GM04503 (cell line): ENCODE data around the gene NKD2.
"Not testable (repeated sequence)": the region's sequence is repeated elsewhere in the genome, so short reads cannot be mapped to it uniquely, and the experiment has no call there.

ENCODE experiments used
- DNase-seq: peaks from one replicate; pipeline ENCODE4 v3.0.0-alpha.2; 2012; ENCODE audit warnings: low read depth

Gene NKD2

DNA sequence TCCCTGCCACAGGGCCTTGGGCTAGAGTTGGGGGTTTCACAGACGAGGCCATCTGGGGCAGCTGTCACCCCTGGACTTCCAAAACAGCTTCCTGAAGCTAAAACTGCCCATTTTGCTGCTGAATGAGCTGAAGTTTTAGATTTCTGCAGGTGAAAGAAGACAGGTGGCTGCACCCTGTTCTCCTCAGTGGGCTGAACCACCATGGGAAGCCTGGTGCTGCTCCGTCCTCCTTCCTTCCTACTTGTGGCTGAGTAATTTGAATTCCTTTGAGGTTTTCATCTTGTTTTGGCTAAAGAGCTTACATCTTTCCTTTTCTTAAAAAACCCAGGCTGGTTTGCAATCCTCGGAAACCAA is 5.3 kb downstream of the NKD2 start:
- no peak for DNase-seq

DNA sequence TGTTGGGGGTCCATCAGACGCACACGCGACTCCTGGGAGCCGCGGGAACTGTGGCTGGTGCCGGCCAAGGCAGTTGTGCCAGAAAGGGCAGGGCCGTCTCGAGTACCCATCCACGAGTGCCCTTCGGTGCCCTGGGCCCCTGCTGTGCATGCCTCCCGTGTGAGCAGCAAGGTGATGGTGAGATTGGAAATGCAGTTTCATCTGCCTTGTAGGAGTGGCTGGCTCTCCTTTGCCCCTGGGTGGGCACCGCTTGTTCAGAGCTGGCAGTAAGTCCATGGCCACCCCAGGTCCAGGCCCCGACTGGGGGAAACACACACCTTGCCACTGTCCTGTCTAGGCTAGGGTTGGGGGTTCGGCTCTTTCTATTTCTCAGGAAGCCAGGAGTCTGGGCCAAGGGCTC is 5.7 kb downstream of the NKD2 start:
- no peak for DNase-seq

DNA sequence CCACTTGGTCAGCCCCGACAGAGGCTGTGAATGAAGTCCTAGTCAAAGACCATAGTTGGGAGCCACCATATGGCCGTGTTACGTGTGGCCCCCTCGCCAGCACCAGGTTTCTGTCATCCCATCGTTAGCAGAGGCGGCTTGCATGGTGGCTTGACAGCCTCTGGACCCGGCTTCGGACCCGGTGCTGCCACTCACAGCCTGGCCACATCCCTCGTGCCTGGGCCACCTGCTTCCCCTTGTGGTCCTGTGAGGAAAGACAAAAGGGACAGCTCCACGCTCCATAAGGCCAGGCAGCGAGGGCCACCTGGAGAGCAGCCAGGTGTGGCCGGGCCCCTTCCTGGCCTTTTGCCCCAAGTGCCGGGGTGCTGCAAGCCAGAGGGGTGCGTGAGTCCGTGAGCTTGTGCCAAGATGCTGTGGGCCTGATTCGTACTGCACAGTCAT is 6.2 kb downstream of the NKD2 start:
- DNase-seq = no peak

DNA sequence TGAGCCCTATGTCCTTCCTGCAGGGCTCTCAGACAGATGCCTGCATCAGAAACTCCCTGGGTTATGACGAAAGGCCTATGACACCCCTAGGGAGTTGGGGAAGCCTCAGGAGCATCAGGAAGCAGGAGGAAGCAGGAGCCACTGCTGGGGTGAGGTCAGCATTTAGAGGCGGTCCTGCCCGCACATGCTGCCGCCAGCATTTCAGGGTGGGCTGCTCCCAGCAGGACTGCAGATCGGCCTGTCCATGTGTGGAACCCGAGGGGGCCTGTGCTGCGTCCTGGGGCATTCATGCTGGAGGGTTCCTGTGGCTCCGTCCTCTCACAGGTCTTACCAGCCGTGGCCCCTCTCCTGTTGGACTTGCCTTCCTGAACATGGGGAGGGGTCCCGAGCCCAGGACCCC is 6.9 kb downstream of the NKD2 start:
- no peak for DNase-seq

DNA sequence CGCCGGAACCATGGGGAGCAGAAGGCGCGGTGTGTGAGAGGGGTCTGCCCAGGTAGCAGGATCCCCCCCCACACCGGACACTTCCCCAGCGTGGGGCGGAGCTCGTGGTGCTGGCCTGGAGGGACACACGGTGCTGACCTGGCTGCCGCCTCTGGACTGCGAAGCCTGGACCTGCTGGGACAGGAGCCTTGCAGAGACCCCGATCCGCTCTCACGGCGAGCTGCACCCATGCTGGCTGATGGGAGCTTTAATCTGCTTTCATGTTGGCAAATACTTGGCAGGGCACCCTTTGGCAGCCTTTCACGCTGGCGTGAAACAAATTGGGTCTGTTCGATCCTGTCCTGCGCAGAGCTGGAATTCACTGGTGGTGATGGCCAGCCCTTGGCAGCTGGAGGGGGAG is 7.4 kb downstream of the NKD2 start:
- no peak for DNase-seq

DNA sequence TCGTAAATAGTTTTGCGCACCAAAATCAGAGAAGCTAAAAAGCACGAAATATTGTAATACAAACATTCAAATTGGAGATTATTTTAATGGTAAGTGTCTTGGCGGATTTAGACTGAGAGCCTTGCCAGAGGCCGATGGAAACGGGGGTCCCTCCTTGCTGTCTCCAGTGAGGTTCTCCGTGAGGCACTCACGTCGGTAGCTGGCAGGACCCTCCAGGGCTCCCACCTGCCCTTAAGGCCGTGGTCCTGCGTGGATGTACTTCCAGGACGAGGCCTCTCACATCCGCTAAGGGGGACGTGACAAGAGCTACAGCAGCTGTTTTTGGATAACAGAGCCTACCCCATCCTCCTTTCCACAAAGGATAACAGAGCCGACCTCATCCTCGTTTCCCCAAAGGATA is 7.9 kb downstream of the NKD2 start:
- no peak for DNase-seq

DNA sequence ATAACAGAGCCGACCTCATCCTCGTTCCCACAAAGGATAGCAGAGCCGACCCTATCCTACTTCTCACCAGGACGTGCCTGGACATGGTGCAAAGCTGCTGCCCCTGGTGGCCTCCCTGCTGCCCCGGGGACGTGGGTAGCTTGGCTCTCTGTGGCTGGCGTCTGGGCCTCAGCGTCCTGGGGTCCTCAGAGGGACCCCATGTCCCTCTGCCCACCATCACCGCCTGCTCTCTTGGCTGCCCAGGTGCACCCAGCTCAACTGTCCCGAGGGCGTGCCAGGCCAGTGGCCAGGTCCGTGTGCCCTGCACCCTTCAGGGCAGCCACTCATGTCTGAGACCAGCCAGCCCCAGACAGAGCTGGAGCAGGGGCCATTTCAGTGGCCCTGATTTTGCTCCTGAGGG is 8.5 kb downstream of the NKD2 start:
- no peak for DNase-seq

DNA sequence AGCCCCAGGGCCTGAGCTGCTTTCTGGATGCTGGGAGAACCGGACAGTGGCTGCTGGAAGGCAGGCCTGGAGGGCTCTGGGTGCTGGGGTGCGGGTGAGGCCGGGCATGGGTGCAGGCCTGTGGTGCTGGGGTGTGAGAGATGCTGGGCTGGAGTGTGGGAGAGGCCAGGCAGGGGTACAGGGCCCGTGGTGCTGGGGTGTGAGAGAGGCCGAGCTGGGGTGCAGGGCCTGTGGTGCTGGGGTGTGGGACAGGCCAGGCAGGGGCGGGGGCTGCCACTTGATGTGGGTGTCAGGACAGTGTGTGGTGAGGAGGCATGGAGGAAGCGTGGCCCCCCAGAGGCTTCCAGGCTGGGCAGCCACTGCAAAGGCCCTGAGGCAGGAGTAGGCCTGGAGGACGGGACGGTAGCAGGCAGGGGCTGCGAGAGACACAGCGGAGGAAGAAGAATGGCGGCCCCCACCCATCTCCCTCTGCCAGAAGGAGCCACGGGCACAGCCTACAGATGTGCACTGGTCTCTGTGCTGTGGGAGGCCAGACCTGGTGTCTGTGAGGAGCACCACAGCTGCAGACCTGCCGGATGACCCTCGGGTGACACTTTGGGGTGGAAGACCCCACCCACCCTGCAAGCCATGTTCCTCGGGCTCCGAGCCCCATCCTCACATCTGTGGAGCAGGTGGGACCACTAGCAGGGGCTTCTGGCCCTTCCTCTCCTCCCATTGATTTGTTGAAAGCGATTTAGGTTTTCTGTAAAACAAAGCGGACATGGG is 9.3 kb downstream of the NKD2 start:
- no peak for DNase-seq

DNA sequence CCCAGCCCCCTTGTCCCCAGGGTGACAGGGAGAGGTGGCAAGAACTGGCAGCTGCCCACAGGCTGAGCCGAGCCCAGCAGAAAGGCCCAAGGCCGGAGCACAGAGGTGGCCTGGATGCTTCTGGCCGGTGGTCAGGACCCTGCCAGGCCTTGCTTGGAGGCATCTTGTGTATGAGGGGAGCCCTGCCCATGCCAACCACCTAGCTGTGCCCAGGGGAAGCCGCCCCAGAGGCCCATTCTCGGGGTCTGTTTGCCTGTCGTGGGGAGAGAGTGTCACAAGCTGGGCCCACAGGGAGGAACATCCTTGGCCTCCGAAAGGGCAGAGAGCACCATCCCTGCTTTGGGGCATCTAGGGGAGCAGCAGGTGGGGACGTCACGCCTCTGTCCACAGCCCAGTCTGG is 10.0 kb downstream of the NKD2 start:
- no peak for DNase-seq

DNA sequence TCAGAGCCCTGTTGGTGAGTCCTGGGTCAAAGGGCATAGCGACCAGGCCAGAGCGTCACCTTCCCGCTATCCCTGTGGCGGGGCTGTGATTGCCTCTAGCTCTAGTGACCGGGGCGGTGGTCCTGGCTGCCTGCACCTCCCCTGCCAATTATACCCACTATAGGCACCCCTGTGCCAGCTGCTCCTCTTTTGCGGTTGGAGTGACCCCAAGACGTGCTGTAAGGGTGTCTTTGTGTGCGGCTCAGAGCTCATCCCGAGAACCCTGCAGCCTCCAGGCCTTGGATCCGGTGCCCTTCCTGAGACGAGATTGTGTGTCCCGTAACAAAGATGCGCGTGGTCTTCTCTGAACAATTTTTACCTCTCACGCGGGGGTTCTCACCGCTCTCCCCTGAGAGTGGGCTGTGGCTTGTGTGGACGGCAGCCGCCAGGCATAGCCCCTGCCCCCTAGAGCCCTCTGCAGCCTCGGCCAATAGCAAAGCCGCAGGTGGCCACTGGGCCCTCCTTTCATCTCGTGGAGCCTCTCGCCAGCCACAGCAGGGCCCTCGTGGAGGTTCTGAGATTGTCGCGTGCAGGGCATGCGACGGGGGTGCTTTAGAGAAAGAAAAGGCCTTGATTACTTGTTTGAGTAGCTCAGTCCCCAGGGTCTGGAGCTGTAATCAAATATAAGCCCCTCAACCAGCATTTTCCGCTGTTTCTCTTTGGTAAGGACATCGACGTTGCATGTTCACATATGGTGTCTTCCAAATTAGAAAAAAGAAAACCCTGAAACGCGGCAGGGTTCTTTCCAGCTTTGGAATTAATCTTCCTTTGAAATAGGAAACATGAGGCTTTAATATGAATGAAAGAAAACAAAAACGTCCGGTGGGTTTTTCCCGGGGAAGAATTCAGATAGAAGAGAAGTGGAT is 10.7 kb downstream of the NKD2 start:
- DNase-seq = no peak

DNA sequence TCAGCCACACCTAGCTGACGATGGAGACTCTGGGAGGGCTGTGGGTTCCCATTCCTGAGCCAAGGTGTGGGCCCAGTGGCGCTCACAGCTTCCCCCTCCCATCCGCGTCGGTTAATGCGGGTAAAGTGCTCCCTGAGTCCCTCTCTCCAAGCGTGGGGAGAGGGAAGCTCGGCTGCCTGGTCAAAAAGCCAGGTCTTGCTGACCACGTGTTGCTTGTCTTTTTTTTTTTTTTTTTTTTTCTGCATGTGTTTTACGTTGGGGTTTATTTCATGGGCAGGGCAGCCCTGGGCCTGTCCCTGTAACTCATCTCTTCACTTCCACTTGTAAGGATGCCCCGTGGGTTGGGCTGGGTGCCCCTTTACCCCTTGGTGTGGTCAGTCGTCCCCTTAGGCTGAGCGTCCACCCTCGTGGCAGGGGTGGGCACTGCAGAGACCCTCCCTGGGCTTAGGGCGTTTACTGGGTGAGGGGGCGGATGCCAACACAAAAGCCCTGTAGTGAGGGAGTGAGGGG is 11.9 kb downstream of the NKD2 start:
- DNase-seq = no peak

DNA sequence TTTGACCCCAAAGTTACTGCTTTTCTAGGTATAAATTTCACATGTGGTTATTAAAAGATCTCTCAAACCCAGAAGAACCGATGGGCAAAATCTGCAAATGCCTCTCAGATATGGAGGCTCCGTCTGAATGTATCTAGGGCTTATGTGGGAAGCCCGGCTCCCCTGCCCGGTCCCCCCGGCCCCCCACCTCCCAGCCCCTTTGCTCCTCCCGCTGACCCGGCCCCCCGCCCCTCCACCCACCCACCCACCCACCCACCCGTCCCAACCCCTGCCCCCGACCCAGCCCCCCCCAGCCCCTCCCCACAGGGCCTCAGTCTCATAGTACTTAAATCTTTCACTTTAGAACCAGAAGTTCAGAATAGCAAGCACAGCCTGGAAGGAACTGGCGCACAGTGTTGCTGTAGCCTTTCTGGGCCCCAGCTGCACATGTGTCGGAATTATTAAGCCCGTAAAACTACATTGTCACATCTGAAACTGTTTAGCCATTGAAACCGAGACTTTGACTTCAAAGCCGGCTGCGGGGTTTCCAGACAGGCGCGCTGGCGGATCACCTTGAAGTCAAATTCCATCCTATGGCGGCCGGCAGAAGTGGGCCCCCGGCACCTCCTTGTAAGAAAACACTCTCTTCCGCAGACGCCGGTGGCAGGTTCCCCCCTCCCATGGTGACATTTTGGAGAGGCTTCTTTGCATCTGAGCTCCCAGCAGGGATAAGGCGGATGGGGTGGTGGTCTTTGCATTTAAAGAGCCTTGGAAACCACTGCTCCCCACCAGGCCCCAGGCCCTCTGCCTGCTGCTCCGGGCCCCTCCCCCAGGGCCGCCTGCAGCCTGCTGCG is 12.8 kb downstream of the NKD2 start:
- no peak for DNase-seq

DNA sequence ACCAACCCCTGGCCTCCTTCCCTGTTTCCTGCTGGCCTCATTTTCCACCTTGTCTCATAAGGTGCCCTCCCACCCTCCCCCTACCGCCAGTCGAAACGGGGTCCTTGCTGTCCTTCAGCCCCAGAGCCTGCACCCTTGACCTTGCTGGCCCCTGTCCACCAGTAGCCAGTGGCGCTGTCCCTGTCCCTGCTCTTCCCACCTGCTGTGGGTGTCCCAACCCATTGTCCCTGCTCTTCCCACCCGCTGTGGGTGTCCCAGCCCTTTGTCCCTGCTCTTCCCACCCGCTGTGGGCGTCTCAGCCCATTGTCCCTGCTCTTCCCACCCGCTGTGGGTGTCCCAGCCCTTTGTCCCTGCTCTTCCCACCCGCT is 13.4 kb downstream of the NKD2 start:
- DNase-seq = not testable (repeated sequence)

DNA sequence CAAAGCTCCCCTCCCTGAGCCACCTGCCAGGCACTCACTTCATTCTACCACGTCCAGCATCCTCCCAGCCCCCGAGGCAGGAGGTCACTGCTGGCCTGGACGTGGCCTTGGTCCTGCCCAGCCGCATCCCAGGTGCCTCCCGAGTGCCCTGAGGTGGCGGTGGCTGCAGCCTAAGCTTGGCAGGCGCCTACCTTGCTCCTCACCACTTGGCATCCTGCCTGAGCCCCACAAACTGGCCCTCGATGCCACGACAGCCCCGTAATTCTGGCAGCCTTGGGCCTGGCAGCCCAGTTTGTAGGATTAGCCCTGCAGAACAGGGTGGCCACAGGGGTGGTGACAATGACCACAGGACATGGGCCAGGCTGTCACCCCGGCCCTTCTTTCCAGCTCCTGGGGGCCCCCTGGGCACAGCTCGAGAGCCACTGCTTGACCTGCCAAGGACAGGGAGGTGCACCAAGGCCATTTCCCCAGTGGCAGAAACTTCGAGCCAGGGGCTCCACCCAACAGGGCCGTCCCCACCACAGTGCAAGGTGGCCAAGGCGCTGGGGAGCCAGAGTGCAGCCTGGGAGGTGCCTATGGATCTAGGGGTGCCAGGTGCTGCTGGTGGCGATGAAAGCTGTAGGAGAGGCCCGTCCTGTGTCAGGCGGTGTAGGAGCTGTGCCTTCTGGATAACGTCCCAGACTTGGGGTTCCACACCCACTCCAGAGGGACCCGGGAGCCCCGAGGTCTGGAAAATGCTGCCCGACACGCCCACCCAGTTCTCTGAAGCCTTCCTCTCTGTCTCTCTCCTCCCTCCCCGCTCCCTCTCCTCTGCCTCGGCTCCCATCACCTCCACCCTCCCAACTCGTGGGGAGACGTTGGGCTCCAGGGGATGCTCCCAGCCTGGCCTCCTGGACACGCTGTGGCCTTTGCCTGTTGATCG is 18.4 kb downstream of the NKD2 start:
- no peak for DNase-seq

DNA sequence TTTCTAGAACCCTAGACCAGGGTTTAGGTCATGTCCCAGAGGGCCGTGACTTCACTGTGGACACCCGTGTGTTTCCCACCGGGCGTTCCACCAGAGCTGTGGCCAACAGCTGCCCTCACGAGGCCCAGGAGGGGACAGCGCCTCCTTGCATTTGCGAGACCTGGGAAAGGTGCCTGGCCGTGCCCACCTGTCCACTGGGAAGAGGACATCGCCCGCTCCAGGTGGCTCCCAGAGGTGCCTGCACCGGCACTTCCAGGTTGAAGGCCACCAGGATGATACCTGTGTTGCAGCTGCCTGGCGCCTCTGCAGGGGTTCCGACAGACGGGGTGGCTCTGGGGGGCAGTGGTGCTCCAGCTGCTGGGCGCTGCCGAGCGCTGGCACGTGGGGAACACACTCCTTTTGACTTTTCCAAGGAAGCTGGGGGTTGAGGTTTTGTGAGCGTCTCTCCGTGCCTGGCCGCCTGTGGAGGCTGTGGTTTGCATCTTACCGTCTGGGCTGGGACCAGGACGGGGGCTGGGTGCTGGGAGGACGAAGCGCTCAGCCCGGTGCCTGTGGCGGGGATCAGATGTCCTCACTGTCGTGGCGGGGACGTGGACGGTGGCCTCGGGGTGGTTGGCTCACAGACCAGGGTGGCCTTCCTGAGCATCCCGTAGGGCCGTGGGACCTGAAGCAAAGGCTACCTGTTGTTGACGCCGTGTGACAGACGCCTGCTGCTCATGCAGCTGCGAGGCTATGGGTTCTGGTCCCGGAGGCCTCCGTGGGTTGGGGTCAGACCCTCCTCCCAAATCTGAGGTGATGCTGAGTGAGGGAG is 19.2 kb downstream of the NKD2 start:
- no peak for DNase-seq

DNA sequence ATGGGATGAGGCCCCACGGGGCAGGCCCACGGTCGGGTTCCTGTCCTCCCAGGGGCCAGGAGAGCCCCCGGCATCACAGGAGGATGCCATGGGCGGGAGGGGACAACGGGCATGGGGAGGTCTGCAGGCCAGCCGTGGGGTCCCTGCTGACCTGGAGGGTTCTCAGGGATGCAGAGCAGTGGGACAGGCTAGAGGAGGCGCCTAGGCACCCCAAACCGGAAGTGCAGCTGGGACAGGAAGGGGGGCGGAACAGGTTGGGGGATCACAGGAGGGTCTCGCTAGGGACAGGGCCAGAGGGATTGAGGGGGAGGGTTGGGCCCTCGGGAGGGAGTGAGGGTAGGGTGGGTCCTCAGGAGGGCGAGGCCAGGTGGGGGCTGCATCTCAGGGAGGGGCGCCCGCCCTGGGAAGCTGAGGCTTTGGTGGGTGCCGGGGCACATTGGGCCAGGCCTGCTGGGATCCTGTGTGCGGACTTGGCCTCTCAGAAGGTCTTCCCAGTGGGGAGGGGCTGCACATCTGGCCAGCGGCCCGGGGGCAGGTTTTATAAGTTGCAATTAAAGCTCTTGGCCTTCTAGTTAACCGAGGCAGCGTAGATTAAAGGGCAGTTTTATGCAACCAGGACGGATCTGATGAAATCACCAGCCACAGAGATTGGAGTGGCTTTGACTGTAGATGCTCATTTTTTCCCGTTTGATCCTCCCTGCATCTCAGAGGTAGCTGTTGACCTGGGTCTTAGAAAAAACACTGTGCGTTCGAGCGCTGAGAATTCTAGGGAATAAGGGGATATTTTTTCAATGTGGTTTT is 20.1 kb downstream of the NKD2 start:
- no peak for DNase-seq

DNA sequence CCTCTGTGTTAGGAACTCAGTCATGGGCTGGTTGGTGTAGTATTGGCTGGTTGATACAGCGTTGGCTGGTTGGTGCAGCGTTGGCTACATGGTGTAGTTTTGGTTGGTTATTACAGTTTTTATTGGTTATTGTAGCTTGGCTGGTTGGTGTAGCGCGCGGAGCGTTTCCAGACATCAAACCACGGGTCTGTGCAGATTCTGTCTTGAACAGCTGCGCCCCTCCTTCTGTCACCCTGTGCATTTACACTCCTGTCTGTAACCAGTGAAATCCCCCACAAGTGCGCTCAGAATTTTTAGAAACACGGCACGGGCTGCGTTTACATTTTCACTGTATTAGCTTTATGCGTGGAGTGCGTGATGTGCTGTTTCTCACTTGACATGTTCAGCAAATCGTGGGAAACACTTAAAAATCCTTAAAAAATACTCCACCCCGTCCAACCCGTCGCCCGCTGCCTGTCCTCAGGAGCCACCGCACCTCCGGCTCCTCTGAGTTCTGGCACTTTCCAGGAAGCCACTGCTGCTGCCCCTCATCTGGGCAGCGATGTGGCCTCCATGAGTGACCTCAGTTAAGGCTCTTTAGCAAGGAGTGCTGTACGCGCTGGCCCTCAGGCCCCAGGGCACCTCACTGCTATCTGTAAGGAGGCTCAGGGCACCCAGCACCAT is 20.8 kb downstream of the NKD2 start:
- DNase-seq = no peak

DNA sequence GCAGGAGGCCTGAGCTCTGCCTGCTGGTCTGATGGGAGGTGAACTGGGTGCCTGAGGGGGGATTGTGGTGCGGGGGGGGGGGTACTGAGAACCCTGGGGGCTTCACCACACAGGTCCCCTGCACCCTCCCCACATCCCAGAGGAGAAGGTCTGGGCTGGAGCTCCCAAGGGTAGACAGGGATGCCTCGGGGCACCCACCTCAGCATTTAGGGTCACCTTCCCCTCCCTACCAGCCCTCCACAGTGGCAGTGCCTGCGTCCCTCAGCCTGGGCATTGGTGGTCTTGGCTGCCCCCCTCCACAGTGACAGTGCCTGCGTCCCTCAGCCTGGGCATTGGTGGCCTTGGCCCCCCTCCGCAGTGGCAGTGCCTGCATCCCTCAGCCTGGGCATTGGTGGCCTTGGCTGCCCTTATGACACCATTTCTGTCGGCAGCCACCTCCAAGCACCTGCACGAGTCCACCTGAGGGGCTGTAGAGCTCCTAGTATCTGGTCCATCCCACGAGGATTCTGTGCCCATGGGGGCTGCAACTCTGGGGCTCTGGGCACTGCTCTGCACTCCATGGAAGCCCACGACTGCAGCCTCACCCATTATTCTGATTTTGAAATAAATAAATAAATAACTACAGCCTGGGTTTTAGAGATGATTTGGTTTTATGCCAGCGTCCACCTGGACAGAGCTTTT is 21.5 kb downstream of the NKD2 start:
- DNase-seq = no peak
